ENCODE results near the gene NRP2. TPM values are rescaled to one million over a fixed set of nuclear protein-coding genes. Genes with fewer than 3 reads are reported as not detected.

NRP2 gene
- total RNA-seq, 2 experiments from 2014 or later, result 0.35 to 2.6 TPM

DNA sequence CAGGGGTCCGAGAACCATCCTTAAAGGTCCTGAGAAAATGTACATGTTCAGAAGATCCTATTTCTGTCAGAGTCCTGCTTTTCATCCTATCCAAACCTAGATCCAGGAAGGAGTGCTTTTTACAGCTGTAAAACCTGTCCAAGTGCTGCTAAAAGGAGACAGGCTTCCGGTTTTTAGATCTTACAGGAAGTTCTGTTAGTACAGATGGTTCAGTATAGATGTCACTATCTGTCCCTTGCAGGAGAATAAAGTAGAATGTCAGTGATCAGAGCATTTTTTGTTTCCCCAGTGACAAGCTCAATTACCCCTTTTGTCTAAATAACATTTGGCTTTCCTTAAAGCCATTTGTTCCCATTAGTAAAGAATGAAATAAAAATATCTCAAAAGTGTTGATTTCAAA is 98.3 kb downstream of the NRP2 start:
- peak; percentile 12 for DNase-seq (ENCODE audit: low spot score)
- Histone ChIP-seq H3K9me2 (ENCODE audit: insufficient read depth, low read length) (no peaks in the 10 kb centered on the region), H3K4me3 (ENCODE audit: low read depth, low read length, poor library complexity, severe bottlenecking) (no peak overlapping the region), H3K4me2 (ENCODE audit: low read length) (no peak overlapping the region), H3K79me2 (ENCODE audit: insufficient read depth, low read depth, low read length) (no peaks in the 10 kb centered on the region), H3K9me3 (ENCODE audit: low read length) (no peaks in the 10 kb centered on the region), H2AFZ (ENCODE audit: low read length) (peak overlapping the region; percentile 36; the same call in 1 of the 2 replicates), H3K4me1 (ENCODE audit: insufficient read depth, low read length, poor library complexity, severe bottlenecking) (peaks cover 6% of the 10 kb centered on the region), H3K27ac (ENCODE audit: low read depth, low read length, poor library complexity, severe bottlenecking) (no peak overlapping the region), H4K20me1 (ENCODE audit: insufficient read depth, low read length) (no peaks in the 10 kb centered on the region), H3K36me3 (ENCODE audit: insufficient read depth, low read length) (no peaks in the 10 kb centered on the region)
- POLR2A ChIA-PET, result no interaction called here
- no peak for TF ChIP-seq EZH2phosphoT487 (IDR thresholded peaks at IDR 0.05; ENCODE audit: borderline replicate concordance, low read depth, low read length)
- TF ChIP-seq, protein P1, sequence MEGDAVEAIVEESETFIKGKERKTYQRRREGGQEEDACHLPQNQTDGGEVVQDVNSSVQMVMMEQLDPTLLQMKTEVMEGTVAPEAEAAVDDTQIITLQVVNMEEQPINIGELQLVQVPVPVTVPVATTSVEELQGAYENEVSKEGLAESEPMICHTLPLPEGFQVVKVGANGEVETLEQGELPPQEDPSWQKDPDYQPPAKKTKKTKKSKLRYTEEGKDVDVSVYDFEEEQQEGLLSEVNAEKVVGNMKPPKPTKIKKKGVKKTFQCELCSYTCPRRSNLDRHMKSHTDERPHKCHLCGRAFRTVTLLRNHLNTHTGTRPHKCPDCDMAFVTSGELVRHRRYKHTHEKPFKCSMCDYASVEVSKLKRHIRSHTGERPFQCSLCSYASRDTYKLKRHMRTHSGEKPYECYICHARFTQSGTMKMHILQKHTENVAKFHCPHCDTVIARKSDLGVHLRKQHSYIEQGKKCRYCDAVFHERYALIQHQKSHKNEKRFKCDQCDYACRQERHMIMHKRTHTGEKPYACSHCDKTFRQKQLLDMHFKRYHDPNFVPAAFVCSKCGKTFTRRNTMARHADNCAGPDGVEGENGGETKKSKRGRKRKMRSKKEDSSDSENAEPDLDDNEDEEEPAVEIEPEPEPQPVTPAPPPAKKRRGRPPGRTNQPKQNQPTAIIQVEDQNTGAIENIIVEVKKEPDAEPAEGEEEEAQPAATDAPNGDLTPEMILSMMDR (conservative IDR thresholded peaks at IDR 0.05; ENCODE audit: low read length), result no peak
- no TSS peak for BruUV-seq (replicated peaks)
- CTCF ChIA-PET (ENCODE audit: unreplicated experiment), result no interaction called here
- intact Hi-C loops (cut with micrococcal nuclease; ENCODE audit: unreplicated experiment), result no loop called here

DNA sequence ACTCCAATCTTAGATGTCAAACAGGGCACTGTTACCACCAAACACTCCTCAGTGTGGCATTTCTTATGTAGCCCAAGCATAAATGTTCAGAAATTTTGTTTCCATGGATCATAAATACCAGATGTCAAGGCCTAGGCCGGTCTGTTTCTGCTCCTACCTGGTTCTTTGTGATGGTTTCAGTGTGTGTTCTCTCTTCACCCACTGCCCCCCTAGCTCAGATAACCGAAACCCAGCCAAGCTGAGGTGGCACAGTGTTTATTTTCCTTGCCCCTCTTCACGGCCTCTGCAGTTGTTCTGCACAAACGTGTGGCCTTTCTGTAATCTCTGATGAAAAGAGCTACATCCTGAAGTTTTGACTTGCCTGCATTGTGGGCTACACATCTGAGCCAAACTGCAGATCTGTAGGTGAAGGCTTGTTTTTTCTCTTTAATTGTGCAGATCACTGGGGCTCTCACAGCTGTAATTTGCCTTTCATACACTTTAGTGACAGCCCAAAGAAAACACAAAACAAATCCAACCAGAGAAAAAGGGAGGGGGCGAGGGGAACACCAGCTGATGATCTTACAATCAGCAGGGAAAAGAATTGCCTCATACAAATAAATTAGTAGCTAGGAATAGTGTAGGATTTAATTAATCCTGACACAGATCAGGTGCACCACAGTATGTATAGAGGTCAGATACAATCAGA is 99.1 kb downstream of the NRP2 start:
- no peaks in the 10 kb centered on the region for H3K9me2 ChIP-seq (ENCODE audit: insufficient read depth, low read length)
- no peaks in the 10 kb centered on the region for H3K36me3 ChIP-seq (ENCODE audit: insufficient read depth, low read length)
- DNase-seq (ENCODE audit: low spot score), result no peak
- no peak for TF ChIP-seq EZH2phosphoT487 (IDR thresholded peaks at IDR 0.05; ENCODE audit: borderline replicate concordance, low read depth, low read length)
- TF ChIP-seq, protein P1 (conservative IDR thresholded peaks at IDR 0.05; ENCODE audit: low read length), result no peak
- peaks cover 6% of the 10 kb centered on the region for H3K4me1 ChIP-seq (ENCODE audit: insufficient read depth, low read length, poor library complexity, severe bottlenecking)
- H2AFZ ChIP-seq (ENCODE audit: low read length), result no peak overlapping the region
- intact Hi-C loops (cut with micrococcal nuclease; ENCODE audit: unreplicated experiment), result no loop called here
- ChIA-PET POLR2A (no interaction called here), CTCF (ENCODE audit: unreplicated experiment) (no interaction called here)
- no peaks in the 10 kb centered on the region for H4K20me1 ChIP-seq (ENCODE audit: insufficient read depth, low read length)
- no peak overlapping the region for H3K4me2 ChIP-seq (ENCODE audit: low read length)
- H3K9me3 ChIP-seq (ENCODE audit: low read length), result no peaks in the 10 kb centered on the region
- H3K79me2 ChIP-seq (ENCODE audit: insufficient read depth, low read depth, low read length), result no peaks in the 10 kb centered on the region
- no TSS peak for BruUV-seq (replicated peaks)
- no peak overlapping the region for H3K27ac ChIP-seq (ENCODE audit: low read depth, low read length, poor library complexity, severe bottlenecking)
- H3K4me3 ChIP-seq (ENCODE audit: low read depth, low read length, poor library complexity, severe bottlenecking), result no peak overlapping the region

DNA sequence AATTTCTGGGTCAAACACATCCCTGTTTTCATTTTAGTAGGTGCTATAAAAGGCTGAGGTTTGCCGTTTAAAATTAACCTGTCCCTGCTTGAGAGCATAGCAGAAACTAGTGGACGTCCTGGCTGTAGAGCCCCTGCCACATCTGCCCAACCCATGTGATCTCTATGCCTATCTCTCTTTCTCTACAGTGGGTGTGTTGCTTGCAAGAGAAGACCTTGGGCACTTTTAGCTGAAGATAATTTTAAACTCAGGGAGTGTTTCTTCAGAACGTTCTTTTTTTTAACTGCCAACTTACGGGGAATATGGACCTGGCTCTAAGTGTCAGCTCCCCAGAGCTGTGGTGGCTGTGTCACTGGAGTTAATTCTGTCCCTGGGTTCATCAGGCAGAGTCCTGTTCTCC is 100.6 kb downstream of the NRP2 start:
- no peak overlapping the region for H3K4me2 ChIP-seq (ENCODE audit: low read length)
- POLR2A ChIA-PET, result interaction anchor here (0.5 kb wide), 1 partner anchor 550 kb away, joined by 4 read pairs; no protein-coding TSS in a partner anchor
- no peak overlapping the region for H2AFZ ChIP-seq (ENCODE audit: low read length)
- DNase-seq (ENCODE audit: low spot score), result no peak
- TF ChIP-seq, protein P1 (conservative IDR thresholded peaks at IDR 0.05; ENCODE audit: low read length), result no peak
- no peak for TF ChIP-seq EZH2phosphoT487 (IDR thresholded peaks at IDR 0.05; ENCODE audit: borderline replicate concordance, low read depth, low read length)
- no TSS peak for BruUV-seq (replicated peaks)
- no peak overlapping the region for H3K4me3 ChIP-seq (ENCODE audit: low read depth, low read length, poor library complexity, severe bottlenecking)
- peaks cover 6% of the 10 kb centered on the region for H3K4me1 ChIP-seq (ENCODE audit: insufficient read depth, low read length, poor library complexity, severe bottlenecking)
- no peaks in the 10 kb centered on the region for H3K36me3 ChIP-seq (ENCODE audit: insufficient read depth, low read length)
- H3K27ac ChIP-seq (ENCODE audit: low read depth, low read length, poor library complexity, severe bottlenecking), result no peak overlapping the region
- CTCF ChIA-PET (ENCODE audit: unreplicated experiment), result no interaction called here
- H3K9me2 ChIP-seq (ENCODE audit: insufficient read depth, low read length), result no peaks in the 10 kb centered on the region
- no peaks in the 10 kb centered on the region for H4K20me1 ChIP-seq (ENCODE audit: insufficient read depth, low read length)
- intact Hi-C loops (cut with micrococcal nuclease; ENCODE audit: unreplicated experiment), result no loop called here
- H3K79me2 ChIP-seq (ENCODE audit: insufficient read depth, low read depth, low read length), result no peaks in the 10 kb centered on the region
- no peaks in the 10 kb centered on the region for H3K9me3 ChIP-seq (ENCODE audit: low read length)
